Subcutaneous abdominal adipose tissue (tissue), 5 donors: ENCODE data around the gene METAP2.

Source experiments
- H3K27ac ChIP-seq: one replicate; pipeline ENCODE4 v1.7.0; 2013; ENCODE audit warnings: low read depth, mild to moderate bottlenecking, inconsistent platforms, low read length, moderate library complexity
- H3K27me3 ChIP-seq, 5 donors: one replicate each; pipeline ENCODE4 v1.7.0; 2013; ENCODE audit warnings: low read length in 5 of 5, inconsistent platforms in 1 of 5; ENCODE audit not compliant: control insufficient read depth in 5 of 5, insufficient read depth in 4 of 5
- H3K36me3 ChIP-seq, 5 donors: one replicate each; pipeline ENCODE4 v1.7.0; 2013; ENCODE audit warnings: low read length in 5 of 5; ENCODE audit not compliant: control insufficient read depth in 5 of 5, insufficient read depth in 5 of 5
- H3K4me1 ChIP-seq, 5 donors: one replicate each; pipeline ENCODE4 v1.7.0; 2013; ENCODE audit warnings: low read length in 5 of 5, mild to moderate bottlenecking in 3 of 5, moderate library complexity in 1 of 5; ENCODE audit not compliant: control insufficient read depth in 5 of 5, insufficient read depth in 5 of 5
- H3K4me3 ChIP-seq, 5 donors: one replicate each; pipeline ENCODE4 v1.7.0; 2013; ENCODE audit warnings: low read length in 5 of 5, low read depth in 1 of 5
- H3K9ac ChIP-seq, 5 donors: one replicate each; pipeline ENCODE4 v1.7.0; 2013; ENCODE audit warnings: low read length in 5 of 5, mild to moderate bottlenecking in 4 of 5, moderate library complexity in 3 of 5
- H3K9me3 ChIP-seq, 5 donors: one replicate each; pipeline ENCODE4 v1.7.0; 2013; ENCODE audit warnings: low read length in 5 of 5; ENCODE audit not compliant: control insufficient read depth in 5 of 5
- donor health status: healthy.
- donor health status: healthy.
- donor health status: healthy.
- donor health status: healthy.
- donor health status: healthy.

METAP2 gene

DNA sequence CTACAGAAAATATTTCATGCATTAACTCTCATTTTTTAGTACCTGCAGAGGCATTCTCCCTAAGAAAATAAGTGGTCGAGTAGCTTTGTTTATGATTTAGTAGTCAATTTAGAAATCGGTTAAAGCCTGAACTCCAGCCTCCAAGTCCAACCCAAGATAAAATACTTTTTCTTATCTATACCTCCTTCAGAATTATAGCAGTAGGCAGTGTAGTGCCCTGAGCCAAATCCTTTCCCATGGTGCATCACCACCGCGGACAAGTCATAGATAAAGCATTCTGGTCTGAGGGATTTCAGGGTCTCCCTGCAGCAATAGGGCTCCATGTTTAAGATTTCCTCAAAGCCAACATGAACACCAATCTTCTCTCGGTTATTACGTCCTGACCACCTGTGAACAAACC, 46.9 kb downstream of the METAP2 start:
- H3K27ac ChIP-seq: no peak overlapping the region
- no peaks in the 10 kb centered on the region for H3K9me3 ChIP-seq
- no peak overlapping the region for H3K9ac ChIP-seq
- no peak overlapping the region for H3K4me3 ChIP-seq
- peaks cover 0 to 4% (median 0%) of the 10 kb centered on the region in 5 donors for H3K36me3 ChIP-seq
- H3K27me3 ChIP-seq: no peaks in the 10 kb centered on the region
- no peaks in the 10 kb centered on the region for H3K4me1 ChIP-seq

DNA sequence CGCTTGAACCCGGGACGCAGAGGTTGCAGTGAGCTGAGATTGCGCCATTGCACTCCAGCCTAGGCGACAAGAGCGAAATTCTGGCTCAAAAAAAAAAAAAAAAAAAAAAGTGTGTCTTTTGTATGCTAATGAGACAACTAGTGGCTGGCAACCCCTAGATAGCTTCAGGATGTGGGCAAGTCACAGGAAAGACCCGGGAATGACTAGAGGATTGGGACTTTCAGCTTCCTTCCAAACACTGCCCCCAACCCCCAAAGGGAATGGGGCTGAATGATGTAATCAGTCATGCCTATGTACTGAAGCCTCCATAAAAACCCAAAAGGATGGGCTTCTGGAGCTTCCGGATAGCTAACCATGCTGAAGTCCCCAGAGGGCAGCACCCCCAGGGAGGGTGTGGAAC, 48.7 kb downstream of the METAP2 start:
- no peak overlapping the region for H3K9ac ChIP-seq
- H3K4me3 ChIP-seq: no peak overlapping the region
- no peaks in the 10 kb centered on the region for H3K4me1 ChIP-seq
- no peaks in the 10 kb centered on the region for H3K27me3 ChIP-seq
- H3K27ac ChIP-seq: no peak overlapping the region
- no peaks in the 10 kb centered on the region for H3K9me3 ChIP-seq
- no peaks in the 10 kb centered on the region for H3K36me3 ChIP-seq

- Histone ChIP-seq H3K36me3 (no peaks in the 10 kb centered on the region), H3K9me3 (no peaks in the 10 kb centered on the region), H3K4me1 (no peaks in the 10 kb centered on the region), H3K9ac (no peak overlapping the region), H3K4me3 (no peak overlapping the region), H3K27ac (no peak overlapping the region), H3K27me3 (no peaks in the 10 kb centered on the region)
Observed at GRCh38 chr12:95528431-95528830, 54.5 kb downstream of the METAP2 start.

- no peak overlapping the region for H3K27ac ChIP-seq
- H3K9ac ChIP-seq: no peak overlapping the region
- H3K36me3 ChIP-seq: no peaks in the 10 kb centered on the region
- no peaks in the 10 kb centered on the region for H3K4me1 ChIP-seq
- no peaks in the 10 kb centered on the region for H3K9me3 ChIP-seq
- H3K27me3 ChIP-seq: no peaks in the 10 kb centered on the region
- no peak overlapping the region for H3K4me3 ChIP-seq
Observed at GRCh38 chr12:95529693-95530225, 55.8 kb downstream of the METAP2 start.

DNA sequence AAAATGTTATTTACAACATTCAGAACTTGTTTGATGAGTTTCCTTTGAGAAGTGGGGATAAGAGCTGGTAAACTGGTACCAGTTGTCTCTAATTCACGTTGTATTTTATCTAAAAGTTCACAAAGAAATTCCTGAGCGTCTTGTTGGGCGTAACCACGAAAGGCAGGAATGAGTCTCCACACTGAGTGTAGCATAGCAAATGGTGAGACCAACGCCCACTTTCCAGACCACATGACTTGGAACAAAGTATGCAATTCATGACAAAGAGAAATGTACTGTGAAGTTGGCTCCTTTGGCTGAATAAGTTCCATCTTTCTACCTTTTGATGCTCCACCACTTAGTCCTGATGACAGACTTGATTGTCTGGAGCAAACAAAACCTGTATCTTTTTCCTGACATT, 58.9 kb downstream of the METAP2 start:
- Histone ChIP-seq H3K36me3 (no peaks in the 10 kb centered on the region), H3K9me3 (no peaks in the 10 kb centered on the region), H3K27ac (no peak overlapping the region)

DNA sequence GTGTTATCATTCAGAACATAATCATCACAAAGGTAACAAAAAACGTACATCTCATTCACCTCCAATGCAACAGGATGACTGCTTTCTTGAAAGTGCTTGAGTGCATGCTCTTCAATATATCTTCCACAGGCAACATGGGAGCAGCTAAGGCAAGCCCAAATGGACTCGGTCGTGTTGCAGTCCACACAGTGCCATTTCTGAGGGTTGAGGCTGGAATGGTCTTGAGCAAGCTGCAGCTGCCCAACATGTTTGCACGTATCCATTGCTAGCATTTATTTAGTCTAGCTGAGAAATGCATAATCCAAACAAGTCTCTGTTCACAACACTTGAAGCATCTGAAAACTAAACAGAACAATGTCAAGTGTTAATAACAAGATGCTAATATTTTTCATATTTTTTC, 60.0 kb downstream of the METAP2 start:
- Histone ChIP-seq H3K4me3 (no peak overlapping the region), H3K4me1 (no peaks in the 10 kb centered on the region), H3K27ac (no peak overlapping the region), H3K36me3 (no peaks in the 10 kb centered on the region), H3K9ac (no peak overlapping the region), H3K27me3 (no peaks in the 10 kb centered on the region), H3K9me3 (no peaks in the 10 kb centered on the region)

More for the DNA sequence above, 58.9 kb downstream of the METAP2 start:
- Histone ChIP-seq H3K4me1 (no peaks in the 10 kb centered on the region), H3K27me3 (no peaks in the 10 kb centered on the region), H3K9ac (no peak overlapping the region), H3K4me3 (no peak overlapping the region)

DNA sequence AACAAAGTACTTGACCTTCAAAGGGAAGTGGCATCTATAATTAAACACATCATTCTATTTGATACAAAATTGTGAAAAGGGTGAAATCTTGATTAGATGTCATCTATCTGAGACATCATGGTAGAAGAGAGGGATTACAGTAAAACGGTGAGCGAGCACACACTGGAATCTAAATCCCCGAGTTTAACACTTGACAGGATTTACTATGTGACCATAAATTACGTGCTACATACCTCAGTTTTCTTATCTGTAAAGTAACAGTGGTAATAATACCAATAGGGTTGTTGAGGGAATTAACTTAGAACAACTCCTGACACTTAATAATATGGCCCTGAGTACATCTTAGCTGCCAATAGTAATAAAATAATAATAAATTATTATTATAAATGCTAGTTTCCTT, 64.1 kb downstream of the METAP2 start:
- Histone ChIP-seq H3K4me3 (no peak overlapping the region), H3K4me1 (no peaks in the 10 kb centered on the region), H3K36me3 (no peaks in the 10 kb centered on the region), H3K27me3 (no peaks in the 10 kb centered on the region), H3K27ac (no peak overlapping the region), H3K9me3 (no peaks in the 10 kb centered on the region), H3K9ac (no peak overlapping the region)

DNA sequence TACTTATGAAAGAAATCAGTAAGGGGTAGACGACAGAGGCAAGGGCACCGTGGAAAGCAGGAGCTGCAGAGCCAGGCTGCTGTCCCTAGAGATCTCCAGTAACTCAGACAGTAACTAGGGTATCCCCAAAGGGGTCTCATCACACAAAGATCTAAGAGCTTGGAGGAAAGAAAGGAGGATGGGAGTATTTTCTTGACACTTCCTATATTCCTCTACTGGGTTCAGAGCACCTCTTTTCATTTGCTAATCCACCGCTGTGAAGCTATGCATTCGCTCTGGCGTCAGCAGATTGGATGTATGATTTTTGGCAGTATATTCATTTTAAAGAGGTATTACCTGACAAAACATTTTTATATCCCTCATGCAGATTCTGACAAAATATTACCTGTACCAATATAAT, 64.7 kb downstream of the METAP2 start:
- no peaks in the 10 kb centered on the region for H3K36me3 ChIP-seq
- H3K9me3 ChIP-seq: no peaks in the 10 kb centered on the region
- H3K4me3 ChIP-seq: no peak overlapping the region
- H3K4me1 ChIP-seq: no peaks in the 10 kb centered on the region
- no peaks in the 10 kb centered on the region for H3K27me3 ChIP-seq
- H3K27ac ChIP-seq: no peak overlapping the region
- no peak overlapping the region for H3K9ac ChIP-seq

DNA sequence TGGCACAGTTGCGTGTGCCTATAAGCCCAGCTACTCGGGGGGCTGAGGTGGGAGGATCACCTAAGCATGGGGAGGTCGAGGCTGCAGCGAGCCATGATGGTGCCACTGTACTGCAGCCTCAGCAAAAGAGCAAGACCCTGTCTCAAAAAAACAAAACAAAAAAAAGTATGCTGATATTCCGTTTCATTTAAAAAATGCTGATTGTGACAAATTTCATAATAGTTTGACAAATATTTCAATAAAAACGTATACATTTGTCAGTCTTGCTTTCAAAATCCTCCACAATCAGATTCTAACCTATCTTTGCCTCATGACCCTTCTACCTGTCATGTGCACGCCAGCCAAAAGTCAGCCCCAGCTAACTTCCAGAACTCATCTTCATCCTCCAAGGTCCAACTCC, 67.5 kb downstream of the METAP2 start:
- Histone ChIP-seq H3K4me3 (no peak overlapping the region), H3K9ac (no peak overlapping the region), H3K4me1 (no peaks in the 10 kb centered on the region), H3K27ac (no peak overlapping the region), H3K9me3 (no peaks in the 10 kb centered on the region), H3K36me3 (no peaks in the 10 kb centered on the region), H3K27me3 (no peaks in the 10 kb centered on the region)

GRCh38 chr12:95543305-95543704, 69.4 kb downstream of the METAP2 start:
- H3K36me3 ChIP-seq: no peaks in the 10 kb centered on the region
- no peaks in the 10 kb centered on the region for H3K9me3 ChIP-seq
- H3K27me3 ChIP-seq: no peaks in the 10 kb centered on the region
- no peak overlapping the region for H3K27ac ChIP-seq
- peaks cover 0 to 10% (median 9%) of the 10 kb centered on the region in 5 donors for H3K4me1 ChIP-seq
- no peak overlapping the region for H3K4me3 ChIP-seq
- H3K9ac ChIP-seq: no peak overlapping the region

GRCh38 chr12:95544756-95545155, 70.8 kb downstream of the METAP2 start:
- Histone ChIP-seq H3K9ac (no peak overlapping the region), H3K27ac (no peak overlapping the region), H3K27me3 (peaks cover 0 to 3% (median 0%) of the 10 kb centered on the region in 5 donors), H3K36me3 (no peaks in the 10 kb centered on the region), H3K9me3 (peaks cover 0 to 7% (median 5%) of the 10 kb centered on the region in 5 donors), H3K4me3 (no peak overlapping the region), H3K4me1 (peaks cover 0 to 17% (median 15%) of the 10 kb centered on the region in 5 donors)
